ENCODE data around the gene INSM2.

Gene INSM2

GRCh38 chr14:35535483-35536112 is 1.6 kb downstream of the INSM2 start:
- TF ChIP-seq, protein P1, sequence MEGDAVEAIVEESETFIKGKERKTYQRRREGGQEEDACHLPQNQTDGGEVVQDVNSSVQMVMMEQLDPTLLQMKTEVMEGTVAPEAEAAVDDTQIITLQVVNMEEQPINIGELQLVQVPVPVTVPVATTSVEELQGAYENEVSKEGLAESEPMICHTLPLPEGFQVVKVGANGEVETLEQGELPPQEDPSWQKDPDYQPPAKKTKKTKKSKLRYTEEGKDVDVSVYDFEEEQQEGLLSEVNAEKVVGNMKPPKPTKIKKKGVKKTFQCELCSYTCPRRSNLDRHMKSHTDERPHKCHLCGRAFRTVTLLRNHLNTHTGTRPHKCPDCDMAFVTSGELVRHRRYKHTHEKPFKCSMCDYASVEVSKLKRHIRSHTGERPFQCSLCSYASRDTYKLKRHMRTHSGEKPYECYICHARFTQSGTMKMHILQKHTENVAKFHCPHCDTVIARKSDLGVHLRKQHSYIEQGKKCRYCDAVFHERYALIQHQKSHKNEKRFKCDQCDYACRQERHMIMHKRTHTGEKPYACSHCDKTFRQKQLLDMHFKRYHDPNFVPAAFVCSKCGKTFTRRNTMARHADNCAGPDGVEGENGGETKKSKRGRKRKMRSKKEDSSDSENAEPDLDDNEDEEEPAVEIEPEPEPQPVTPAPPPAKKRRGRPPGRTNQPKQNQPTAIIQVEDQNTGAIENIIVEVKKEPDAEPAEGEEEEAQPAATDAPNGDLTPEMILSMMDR (conservative IDR thresholded peaks at IDR 0.05; ENCODE audit: low read length), result no peak
- no peak for TF ChIP-seq EZH2phosphoT487 (IDR thresholded peaks at IDR 0.05; ENCODE audit: borderline replicate concordance)
- H2AFZ ChIP-seq (ENCODE audit: low read length), result no peak overlapping the region
- no peak overlapping the region for H3K9ac ChIP-seq (ENCODE audit: low read depth, low read length, poor library complexity, severe bottlenecking)
- H3K4me3 ChIP-seq (ENCODE audit: low read length, poor library complexity, severe bottlenecking), result no peak overlapping the region
- peaks cover 3% of the 10 kb centered on the region for H4K20me1 ChIP-seq (ENCODE audit: insufficient read depth, low read length, poor library complexity, severe bottlenecking)
- no peaks in the 10 kb centered on the region for H3K79me2 ChIP-seq (ENCODE audit: insufficient read depth, low read length)
- no peaks in the 10 kb centered on the region for H3F3A ChIP-seq (ENCODE audit: low read depth)
- H3K4me1 ChIP-seq (ENCODE audit: insufficient read depth, low read length, poor library complexity, severe bottlenecking), result no peaks in the 10 kb centered on the region
- H3K4me2 ChIP-seq (ENCODE audit: low read depth, low read length, poor library complexity, severe bottlenecking), result no peak overlapping the region
- H3K9me3 ChIP-seq (ENCODE audit: insufficient read depth, low read depth, low read length), result no peaks in the 10 kb centered on the region
- no peaks in the 10 kb centered on the region for H3K9me2 ChIP-seq (replicated peaks; ENCODE audit: low read depth, low read length)
- no peaks in the 10 kb centered on the region for H3K27me3 ChIP-seq (ENCODE audit: insufficient read depth, low read length, poor library complexity, severe bottlenecking)
- H3K36me3 ChIP-seq (ENCODE audit: insufficient read depth, low read length), result no peaks in the 10 kb centered on the region

DNA sequence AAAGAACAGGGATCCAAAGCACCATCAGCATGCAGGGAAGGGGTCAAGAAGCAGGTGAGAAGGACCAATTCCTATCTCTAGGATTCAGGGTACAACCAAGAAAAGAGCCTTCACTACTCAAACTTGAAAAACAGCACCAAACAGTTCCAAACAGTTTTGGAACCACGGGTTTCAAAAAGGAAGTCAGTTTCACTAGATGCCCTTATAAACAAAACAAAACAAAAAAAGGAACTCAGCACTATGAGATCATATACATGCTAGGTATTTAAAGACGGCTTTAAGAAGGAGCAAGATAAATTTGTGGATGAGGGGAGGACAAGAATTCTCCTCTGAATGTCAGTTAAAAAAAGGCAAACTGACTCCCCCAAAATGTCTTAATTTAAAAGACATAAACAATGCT is 6.0 kb downstream of the INSM2 start:
- Histone ChIP-seq H3F3A (ENCODE audit: low read depth) (no peaks in the 10 kb centered on the region), H2AFZ (ENCODE audit: low read length) (no peak overlapping the region), H3K9me2 (replicated peaks; ENCODE audit: low read depth, low read length) (no peaks in the 10 kb centered on the region), H3K4me2 (ENCODE audit: low read depth, low read length, poor library complexity, severe bottlenecking) (no peak overlapping the region), H3K79me2 (ENCODE audit: insufficient read depth, low read length) (no peaks in the 10 kb centered on the region), H3K27me3 (ENCODE audit: insufficient read depth, low read length, poor library complexity, severe bottlenecking) (no peaks in the 10 kb centered on the region), H3K9me3 (ENCODE audit: insufficient read depth, low read depth, low read length) (no peaks in the 10 kb centered on the region), H3K4me3 (ENCODE audit: low read length, poor library complexity, severe bottlenecking) (no peak overlapping the region), H3K4me1 (ENCODE audit: insufficient read depth, low read length, poor library complexity, severe bottlenecking) (no peaks in the 10 kb centered on the region), H3K36me3 (ENCODE audit: insufficient read depth, low read length) (no peaks in the 10 kb centered on the region), H3K9ac (ENCODE audit: low read depth, low read length, poor library complexity, severe bottlenecking) (no peak overlapping the region), H4K20me1 (ENCODE audit: insufficient read depth, low read length, poor library complexity, severe bottlenecking) (peaks cover 3% of the 10 kb centered on the region)
- TF ChIP-seq, protein P1 (conservative IDR thresholded peaks at IDR 0.05; ENCODE audit: low read length), result no peak
- no peak for TF ChIP-seq EZH2phosphoT487 (IDR thresholded peaks at IDR 0.05; ENCODE audit: borderline replicate concordance)

- Histone ChIP-seq H3K79me2 (ENCODE audit: insufficient read depth, low read length) (no peaks in the 10 kb centered on the region), H3K27me3 (ENCODE audit: insufficient read depth, low read length, poor library complexity, severe bottlenecking) (no peaks in the 10 kb centered on the region), H3K4me3 (ENCODE audit: low read length, poor library complexity, severe bottlenecking) (no peak overlapping the region), H3F3A (ENCODE audit: low read depth) (no peaks in the 10 kb centered on the region), H3K9me3 (ENCODE audit: insufficient read depth, low read depth, low read length) (no peaks in the 10 kb centered on the region), H3K4me1 (ENCODE audit: insufficient read depth, low read length, poor library complexity, severe bottlenecking) (no peaks in the 10 kb centered on the region), H3K9me2 (replicated peaks; ENCODE audit: low read depth, low read length) (no peaks in the 10 kb centered on the region), H3K4me2 (ENCODE audit: low read depth, low read length, poor library complexity, severe bottlenecking) (no peak overlapping the region), H3K36me3 (ENCODE audit: insufficient read depth, low read length) (no peaks in the 10 kb centered on the region), H4K20me1 (ENCODE audit: insufficient read depth, low read length, poor library complexity, severe bottlenecking) (no peaks in the 10 kb centered on the region), H2AFZ (ENCODE audit: low read length) (no peak overlapping the region), H3K9ac (ENCODE audit: low read depth, low read length, poor library complexity, severe bottlenecking) (no peak overlapping the region)
- TF ChIP-seq, protein P1 (conservative IDR thresholded peaks at IDR 0.05; ENCODE audit: low read length), result no peak
- no peak for TF ChIP-seq EZH2phosphoT487 (IDR thresholded peaks at IDR 0.05; ENCODE audit: borderline replicate concordance)
These were observed 9.0 kb downstream of the INSM2 start for GRCh38 chr14:35543006-35543405.

Data from Loucy (cell line).